ENCODE data around the gene CNTN1.

The CNTN1 gene

GRCh38 chr12:40980427-40980961, 288.3 kb downstream of the CNTN1 start:
- no peak for DNase-seq

GRCh38 chr12:40986001-40986400, 293.8 kb downstream of the CNTN1 start:
- no peak for DNase-seq

- no peak for DNase-seq
These were observed 296.1 kb downstream of the CNTN1 start for GRCh38 chr12:40988355-40988754.

- no peak for DNase-seq
These were observed 296.6 kb downstream of the CNTN1 start for GRCh38 chr12:40988824-40989223.

- DNase-seq = no peak
These were observed 297.5 kb downstream of the CNTN1 start for GRCh38 chr12:40989785-40990184.

- DNase-seq = no peak
These were observed 299.9 kb downstream of the CNTN1 start for GRCh38 chr12:40992158-40992557.

GRCh38 chr12:40992674-40993073, 300.4 kb downstream of the CNTN1 start:
- no peak for DNase-seq

- DNase-seq = no peak
These were observed 300.9 kb downstream of the CNTN1 start for GRCh38 chr12:40993158-40993557.

GRCh38 chr12:40996091-40996490, 303.9 kb downstream of the CNTN1 start:
- no peak for DNase-seq

- DNase-seq = no peak
These were observed 307.0 kb downstream of the CNTN1 start for GRCh38 chr12:40999210-40999609.

- no peak for DNase-seq
These were observed 316.2 kb downstream of the CNTN1 start for GRCh38 chr12:41008472-41008871.

- DNase-seq = no peak
These were observed 319.7 kb downstream of the CNTN1 start for GRCh38 chr12:41011939-41012338.

- no peak for DNase-seq
These were observed 321.8 kb downstream of the CNTN1 start for GRCh38 chr12:41013881-41014642.

- DNase-seq = no peak
These were observed 322.4 kb downstream of the CNTN1 start for GRCh38 chr12:41014643-41015020.

GRCh38 chr12:41018010-41018409, 325.8 kb downstream of the CNTN1 start:
- DNase-seq = no peak

GRCh38 chr12:41019461-41019860, 327.2 kb downstream of the CNTN1 start:
- DNase-seq = no peak

GRCh38 chr12:41023836-41024235, 331.6 kb downstream of the CNTN1 start:
- no peak for DNase-seq

GRCh38 chr12:41026151-41026550, 333.9 kb downstream of the CNTN1 start:
- no peak for DNase-seq

- DNase-seq = no peak
These were observed 340.1 kb downstream of the CNTN1 start for GRCh38 chr12:41032386-41032785.

GRCh38 chr12:41034686-41035085, 342.4 kb downstream of the CNTN1 start:
- DNase-seq = no peak

- no peak for DNase-seq
These were observed 347.2 kb downstream of the CNTN1 start for GRCh38 chr12:41039461-41039860.

- no peak for DNase-seq
These were observed 353.3 kb downstream of the CNTN1 start for GRCh38 chr12:41045509-41045908.

GRCh38 chr12:41049033-41049432, 356.8 kb downstream of the CNTN1 start:
- DNase-seq = no peak

GRCh38 chr12:41051954-41052353, 359.7 kb downstream of the CNTN1 start:
- no peak for DNase-seq

GRCh38 chr12:41052441-41052840, 360.2 kb downstream of the CNTN1 start:
- no peak for DNase-seq
